HG03095 (cell line): ENCODE measurements around the gene DNAI4.
A peak's percentile ranks its signal among the peaks of the same experiment; 100 is the strongest.
"Not testable (repeated sequence)": the region's sequence is repeated elsewhere in the genome, so short reads cannot be mapped to it uniquely, and the experiment has no call there.

Experiments used
- ATAC-seq: cut with Tn5 transposase; IDR thresholded peaks from one replicate; pipeline ENCODE4 v1.9.1; 2021; ENCODE audit warnings: moderate library complexity; ENCODE audit not compliant: unreplicated experiment

DNAI4 gene, protein sequence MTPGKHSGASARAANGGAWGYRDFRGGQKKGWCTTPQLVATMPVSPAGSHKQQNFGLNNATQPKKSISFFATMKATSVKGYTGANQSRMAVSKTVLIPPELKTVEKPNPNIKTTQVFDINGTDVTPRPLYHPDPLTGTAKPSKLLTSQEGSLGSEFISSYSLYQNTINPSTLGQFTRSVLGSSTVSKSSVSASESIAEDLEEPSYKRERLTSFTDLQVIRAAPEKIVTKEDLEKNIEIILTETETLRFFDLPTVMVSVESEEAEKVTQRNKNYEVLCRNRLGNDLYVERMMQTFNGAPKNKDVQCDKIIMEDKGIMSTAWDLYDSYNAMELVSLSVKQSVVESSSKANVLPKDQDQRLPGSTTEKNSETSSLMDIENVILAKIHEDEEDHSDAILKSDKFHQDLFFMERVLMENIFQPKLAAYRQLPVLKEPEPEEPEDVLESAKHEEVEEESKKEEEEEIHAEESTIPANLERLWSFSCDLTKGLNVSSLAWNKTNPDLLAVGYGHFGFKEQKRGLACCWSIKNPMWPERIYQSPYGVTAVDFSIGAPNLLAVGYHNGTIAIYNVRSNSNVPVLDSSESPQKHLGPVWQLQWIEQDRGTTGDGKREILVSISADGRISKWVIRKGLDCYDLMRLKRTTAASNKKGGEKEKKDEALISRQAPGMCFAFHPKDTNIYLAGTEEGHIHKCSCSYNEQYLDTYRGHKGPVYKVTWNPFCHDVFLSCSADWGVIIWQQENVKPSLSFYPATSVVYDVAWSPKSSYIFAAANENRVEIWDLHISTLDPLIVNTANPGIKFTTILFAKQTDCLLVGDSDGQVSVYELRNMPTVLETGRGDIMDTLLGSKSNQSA

GRCh38 chr1:66924756-66925557 lies at the start of gene DNAI4, which contains the start of gene MIER1:
TSS of gene DNAI4 (minus strand) at chr1:66924856. CDS start at chr1:66924831, 25 bp downstream.
TSS of gene MIER1 (plus strand) at chr1:66924990. CDS start at chr1:66925029, 39 bp downstream.
- ATAC-seq = peak; percentile 95

- ATAC-seq = no peak
Measured at GRCh38 chr1:66968574-66968973, 43.9 kb upstream of the DNAI4 start.

DNA sequence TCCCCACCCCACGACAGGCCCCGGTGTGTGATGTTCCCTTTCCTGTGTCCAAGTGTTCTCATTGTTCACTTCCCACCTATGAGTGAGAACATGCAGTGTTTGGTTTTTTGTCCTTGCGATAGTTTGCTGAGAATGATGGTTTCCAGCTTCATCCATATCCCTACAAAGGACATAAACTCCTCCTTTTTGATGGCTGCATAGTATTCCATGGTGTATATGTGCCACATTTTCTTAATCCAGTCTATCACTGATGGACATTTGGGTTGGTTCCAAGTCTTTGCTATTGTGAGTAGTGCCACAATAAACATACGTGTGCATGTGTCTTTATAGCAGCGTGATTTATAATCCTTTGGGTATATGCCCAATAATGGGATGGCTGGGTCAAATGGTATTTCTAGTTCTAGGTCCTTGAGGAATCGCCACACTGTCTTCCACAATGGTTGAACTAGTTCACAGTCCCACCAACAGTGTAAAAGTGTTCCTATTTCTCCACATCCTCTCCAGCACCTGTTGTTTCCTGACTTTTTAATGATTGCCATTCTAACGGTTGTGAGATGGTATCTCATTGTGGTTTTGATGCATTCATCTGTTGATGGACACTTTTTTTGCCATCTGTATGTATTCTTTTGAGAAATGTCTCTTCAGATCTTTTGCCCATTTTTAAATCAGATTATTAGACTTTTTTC lies 41.7 kb upstream of the DNAI4 start:
- ATAC-seq = not testable (repeated sequence)

GRCh38 chr1:66957938-66958337 lies 33.3 kb upstream of the DNAI4 start:
- no peak for ATAC-seq

- peak; percentile 72 for ATAC-seq
Measured at GRCh38 chr1:66954208-66954607, 29.6 kb upstream of the DNAI4 start.

DNA sequence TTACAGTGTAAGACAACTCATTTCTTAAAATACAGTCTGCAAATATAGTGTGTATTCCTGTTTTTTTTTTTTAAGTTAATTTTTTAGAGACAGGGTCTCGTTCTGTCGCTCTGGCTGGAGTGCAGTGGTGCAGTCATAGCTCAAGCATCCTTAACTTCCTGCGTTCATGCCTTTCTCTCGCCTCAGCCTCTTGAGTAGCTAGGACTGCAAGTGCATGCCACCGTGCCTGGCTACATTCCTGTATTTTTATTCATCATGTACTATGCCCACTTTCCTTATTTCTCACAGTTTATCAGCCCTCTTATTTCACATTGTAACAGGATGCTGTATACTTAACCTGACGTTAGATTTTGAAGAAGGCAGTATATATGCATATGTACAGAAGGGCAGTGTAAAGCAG lies 26.9 kb upstream of the DNAI4 start:
- ATAC-seq = no peak

- ATAC-seq = no peak
Measured at GRCh38 chr1:66947267-66947666, 22.6 kb upstream of the DNAI4 start.

DNA sequence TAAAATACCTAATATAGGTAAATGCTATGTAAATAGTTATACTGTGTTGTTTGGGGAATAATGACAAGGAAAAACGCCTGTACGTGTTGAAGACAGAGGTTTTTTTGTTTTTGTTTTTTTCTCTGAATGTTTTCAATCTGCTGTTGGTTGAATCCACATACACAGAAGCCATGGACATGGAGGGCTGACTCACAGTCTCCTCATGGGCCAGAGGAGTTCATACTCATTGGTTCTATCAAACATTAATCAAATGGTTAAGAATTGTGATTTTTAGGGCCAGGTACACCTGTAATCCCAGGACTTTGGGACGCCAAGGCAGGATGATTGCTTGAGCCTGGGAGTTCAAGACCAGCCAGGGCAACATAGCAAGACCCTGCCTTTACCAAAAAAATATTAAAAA lies 20.7 kb upstream of the DNAI4 start:
- no peak for ATAC-seq

DNA sequence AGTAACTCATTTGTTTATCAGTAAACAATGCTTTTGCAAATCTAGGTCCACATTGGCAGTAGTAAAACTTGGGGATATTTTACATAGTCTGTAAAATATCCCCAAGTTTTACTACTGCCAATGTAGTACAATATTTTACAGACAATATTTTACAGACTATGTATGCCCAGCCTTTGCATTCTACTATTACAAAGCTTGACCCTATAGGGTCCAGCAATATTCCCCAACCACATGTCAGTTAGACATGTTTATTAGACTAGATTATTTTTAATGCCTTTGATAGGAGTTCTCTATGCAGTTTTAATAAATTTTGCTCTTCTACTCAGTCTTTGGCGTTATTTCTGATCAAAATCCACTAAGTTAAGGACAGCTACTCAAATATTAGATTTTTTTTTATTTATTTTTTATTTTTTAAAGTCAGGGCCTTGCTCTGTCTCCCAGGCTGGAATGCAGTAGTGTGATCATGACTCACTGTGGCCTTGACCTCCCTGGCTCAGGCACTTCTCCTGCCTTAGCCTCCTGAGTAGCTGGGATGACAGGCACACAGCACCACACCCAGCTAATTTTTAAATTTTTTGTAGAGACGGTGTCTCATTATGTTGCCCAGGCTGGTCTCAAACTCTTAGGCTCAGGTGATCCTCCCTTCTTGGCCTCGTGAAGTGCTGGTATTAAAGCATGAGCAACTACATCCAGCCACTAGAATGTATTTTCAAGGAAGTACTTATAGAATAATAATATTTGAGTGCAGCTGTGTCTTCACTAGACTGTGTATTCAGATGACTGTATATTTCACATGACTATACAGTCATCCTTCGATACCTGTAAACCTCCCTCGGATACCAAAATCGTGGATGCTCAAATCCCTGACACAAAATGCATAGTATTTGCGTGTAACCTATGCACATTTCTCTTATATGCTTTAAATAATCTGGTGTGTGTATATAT lies 19.9 kb upstream of the DNAI4 start:
- no peak for ATAC-seq

- ATAC-seq = no peak
Measured at GRCh38 chr1:66943361-66943969, 18.8 kb upstream of the DNAI4 start.

DNA sequence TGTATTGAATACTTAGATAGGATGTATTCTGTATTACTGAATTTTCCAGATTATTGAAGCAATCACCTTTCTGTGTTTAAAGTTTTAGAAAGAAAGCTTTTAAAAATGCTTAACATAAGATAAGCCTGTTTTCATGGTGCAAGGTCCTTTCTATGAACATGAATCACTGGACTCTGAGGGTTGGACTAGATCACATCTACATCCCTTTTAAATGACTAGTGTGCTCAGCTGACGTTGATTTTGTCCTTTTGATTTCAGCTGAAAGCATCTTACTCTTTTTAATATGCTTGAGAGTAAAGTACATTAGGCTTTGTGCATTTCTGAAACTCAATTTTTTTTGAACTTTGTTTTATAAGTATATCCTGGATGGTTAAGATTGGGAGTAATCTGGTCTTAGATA lies 16.3 kb upstream of the DNAI4 start:
- no peak for ATAC-seq

GRCh38 chr1:66938613-66939012 lies 14.0 kb upstream of the DNAI4 start:
- ATAC-seq = no peak

DNA sequence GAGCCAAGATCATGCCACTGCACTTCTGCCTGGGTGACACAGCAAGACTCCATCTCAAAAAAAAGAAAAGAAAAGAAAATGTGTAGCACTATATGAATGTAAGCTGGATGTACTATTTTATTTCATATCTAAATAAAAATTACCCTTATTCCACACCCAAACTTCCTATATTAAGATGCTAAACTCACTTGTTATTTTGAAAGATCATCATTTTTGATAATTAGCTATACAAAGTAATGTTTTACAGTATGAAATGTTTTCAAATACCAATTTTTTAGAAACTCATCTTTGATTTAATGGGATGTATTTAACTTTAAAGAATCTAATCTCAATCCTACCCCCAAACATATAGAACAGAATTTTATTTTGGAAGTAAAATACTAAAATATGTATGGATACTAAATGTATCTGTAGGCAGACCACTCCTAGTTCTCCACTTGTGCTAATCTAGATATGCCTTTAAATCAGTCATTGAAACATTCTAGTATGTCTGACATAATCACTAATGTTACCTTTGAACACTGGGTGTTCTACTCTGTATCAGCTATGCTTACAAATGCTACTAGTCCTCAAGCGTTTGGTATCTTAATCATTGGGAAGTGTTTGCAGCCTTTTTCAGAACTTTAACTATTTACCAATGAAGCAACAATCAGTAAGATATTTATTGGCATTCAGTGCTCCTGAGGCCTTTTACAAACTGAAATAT lies 13.0 kb upstream of the DNAI4 start:
- no peak for ATAC-seq

DNA sequence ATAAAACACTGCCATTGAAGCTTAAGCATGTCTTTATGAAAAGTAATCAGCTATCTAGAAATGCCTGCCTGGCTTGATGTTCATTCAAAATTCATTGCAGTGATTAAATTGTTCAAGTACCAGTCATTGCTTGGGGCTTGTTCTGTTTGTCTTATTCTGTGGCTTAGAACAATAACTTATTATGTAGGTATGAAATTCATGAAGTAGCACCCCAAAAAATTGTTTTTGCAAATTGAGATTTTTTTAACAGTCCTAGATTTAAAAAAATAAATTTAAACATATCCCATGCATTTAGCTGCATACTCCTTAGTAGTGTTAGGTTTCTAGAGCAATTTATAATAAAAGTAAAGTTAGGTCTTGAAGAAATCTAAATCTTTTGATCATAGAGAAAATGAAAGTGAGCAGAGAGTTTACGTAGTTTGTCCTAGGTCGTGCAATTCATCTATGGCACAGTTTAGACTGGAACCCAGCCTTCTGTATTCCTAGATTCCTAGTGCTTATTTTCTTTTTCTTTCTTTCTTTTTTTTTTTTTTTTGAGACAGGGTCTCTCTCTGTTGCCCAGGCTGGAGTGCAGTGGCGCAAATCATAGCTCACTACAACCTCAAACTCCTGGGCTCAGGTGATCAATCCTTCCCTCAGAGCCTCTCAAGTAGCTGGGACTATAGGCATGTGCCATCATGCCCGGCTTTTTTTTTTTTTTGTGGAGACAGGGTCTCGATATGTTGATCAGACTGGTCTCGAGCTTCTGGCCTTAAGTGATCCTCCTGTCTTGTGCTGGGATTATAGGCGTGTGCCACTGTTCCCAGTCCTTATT lies 9.4 kb upstream of the DNAI4 start:
- ATAC-seq = no peak

- ATAC-seq = no peak
Measured at GRCh38 chr1:66932291-66932690, 7.6 kb upstream of the DNAI4 start.

DNA sequence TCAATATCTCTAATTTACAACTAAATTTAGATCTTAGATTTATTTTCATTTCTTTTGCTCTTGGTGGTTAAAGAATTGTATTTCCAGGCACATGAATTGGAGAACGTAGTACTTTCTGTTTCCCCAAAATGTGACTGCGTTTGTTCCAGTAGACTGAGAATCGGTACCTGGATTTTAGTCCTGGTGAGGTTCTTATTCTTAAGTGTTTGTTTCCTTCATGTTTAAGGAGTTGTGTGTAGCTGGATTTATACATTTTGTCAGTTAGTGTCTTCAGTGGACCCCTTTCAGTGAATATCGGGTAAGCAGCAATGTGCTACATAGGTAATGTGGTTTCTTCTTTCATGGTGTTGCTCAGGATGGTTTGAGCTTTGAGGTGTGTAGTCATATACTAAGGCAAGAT lies 6.9 kb upstream of the DNAI4 start:
- ATAC-seq = no peak

- ATAC-seq = no peak
Measured at GRCh38 chr1:66930823-66931174, 6.1 kb upstream of the DNAI4 start.
